Adrenal gland (tissue), 19 donors: ENCODE data around the gene CNTD1. TPM values are rescaled to one million over a fixed set of nuclear protein-coding genes. Genes with fewer than 3 reads are reported as not detected.

Experiments used
- DNase-seq, 7 donors: peaks; one replicate each; pipeline ENCODE4 v3.0.0-alpha.2; 2019 to 2020
- H3K27ac ChIP-seq, 5 donors: fragments of 200-600 bp; sonication (generic) in 4 of 5; 1 replicate in 3 of 5; 2 replicates in 2 of 5; pipeline versions ENCODE4 v1.5.1 to v1.8.0; 2016 to 2020; ENCODE audit warnings: mild to moderate bottlenecking in 1 of 5
- H3K27me3 ChIP-seq: fragments of 200-600 bp; 2 replicates; pipeline ENCODE4 v1.8.0; 2021
- H3K36me3 ChIP-seq, 2 donors: fragments of 200-600 bp; replicated peaks in 1 of 2; 1 replicate in 1 of 2; 2 replicates in 1 of 2; pipeline versions ENCODE4 v1.5.1 to v1.8.0; 2018 to 2022
- H3K4me1 ChIP-seq, 2 donors: fragments of 200-600 bp; replicated peaks in 1 of 2; 1 replicate in 1 of 2; 2 replicates in 1 of 2; pipeline versions ENCODE4 v1.5.1 to v1.8.0; 2018 to 2021
- H3K4me3 ChIP-seq, 4 donors: fragments of 200-600 bp; sonication (generic) in 3 of 4; one replicate each; pipeline ENCODE4 v1.5.1; 2016 to 2018
- H3K9me3 ChIP-seq, 3 donors: fragments of 200-600 bp; sonication (generic) in 1 of 3; replicated peaks in 1 of 3; 1 replicate in 2 of 3; 2 replicates in 1 of 3; pipeline versions ENCODE4 v1.5.1 to v1.8.0; 2016 to 2021
- POLR2A ChIP-seq, 2 donors: fragments of 450-650 bp; IDR thresholded peaks; one replicate each; pipeline ENCODE4 v1.6.1; 2017; ENCODE audit warnings: antibody characterized with exemption in 2 of 2, mild to moderate bottlenecking in 2 of 2, moderate library complexity in 1 of 2
- WGBS, 4 donors: extraction: QIAGEN DNeasy Blood & Tissue Kit in 2 of 4; methylation state at CpG; one replicate each; pipeline versions ENCODE4 v1.1.5 to v1.1.7; 2013 to 2017; 5-methylcytosine and 5-hydroxymethylcytosine counted together
- intact Hi-C, 2 donors: fragments of 100-400 bp; cut with DNase I; formaldehyde crosslinking; loops; one replicate each; pipeline versions ENCODE4 v1.14.1 to v1.15.0; 2022 to 2023
- long read RNA-seq, 10 donors: library from polyadenylated mRNA in 3 of 10; unstranded in 2 of 10; stranded (forward) in 1 of 10; transcript quantifications; one replicate each; pipeline ENCODE4 v2.0.0 and lab custom pipeline, GENCODE V29; 2021 to 2026
- polyA plus RNA-seq, 3 donors: library from polyadenylated mRNA; stranded (reverse); fragments of 200-250 nt in 2 of 3; fragments of 350-450 nt in 1 of 3; fragmentation: Illumina TruSeq in 1 of 3; extraction: RNeasy Lipid Tissue Mini Kit (QIAGEN cat#74804) in 1 of 3; gene quantifications; one replicate each; pipeline ENCODE4 v1.2.3, GENCODE V29; 2013 to 2014
- total RNA-seq, 9 donors: library from RNA; depleted of rRNA in 4 of 9; stranded (reverse); fragments of >200 nt in 4 of 9; fragments of 120-200 nt in 1 of 9; fragmentation: NEBNext Ultra II Directional in 1 of 9; extraction: Animal tissue kit (Norgen Biotek cat#: 25700) in 1 of 9; gene quantifications; one replicate each; pipeline versions ENCODE4 v1.1.0 to v1.2.4, GENCODE V29; 2013 to 2023
- TF ChIP-seq, protein P1 (sequence below), 6 experiments: fragments of 450-650 bp in 4 of 6; fragments of 200-600 bp in 2 of 6; sonication (generic) in 1 of 6; IDR thresholded peaks; 1 replicate in 5 of 6; 2 replicates in 1 of 6; pipeline versions ENCODE4 v1.5.1 to v1.8.0; 2016 to 2021; ENCODE audit warnings: antibody characterized with exemption in 6 of 6, mild to moderate bottlenecking in 2 of 6, moderate library complexity in 1 of 6
- donor health status: healthy with polysubstance abuse.
- donor health status: Bipolar disorder and iron deficiency.
- donor health status: DM: yes; HTN: yes; CAD: no.
- donor health status: DM: no; HTN: no; CAD: no.
- donor health status: DM: no; HTN: no; CAD: no.
- donor health status: DM: yes; HTN: yes; CAD: no.

The CNTD1 gene, protein sequence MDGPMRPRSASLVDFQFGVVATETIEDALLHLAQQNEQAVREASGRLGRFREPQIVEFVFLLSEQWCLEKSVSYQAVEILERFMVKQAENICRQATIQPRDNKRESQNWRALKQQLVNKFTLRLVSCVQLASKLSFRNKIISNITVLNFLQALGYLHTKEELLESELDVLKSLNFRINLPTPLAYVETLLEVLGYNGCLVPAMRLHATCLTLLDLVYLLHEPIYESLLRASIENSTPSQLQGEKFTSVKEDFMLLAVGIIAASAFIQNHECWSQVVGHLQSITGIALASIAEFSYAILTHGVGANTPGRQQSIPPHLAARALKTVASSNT
- 1 to 10 TPM in 2 of 9 donors, under 1 TPM in 2, not detected in 5; 0.28 to 8.2 (median 0.96) TPM for total RNA-seq
- polyA plus RNA-seq = under 1 TPM; 0.24 to 0.32 (median 0.27) TPM
- long read RNA-seq, donor 1, partial matches to known transcripts = 28 of 60 reads
- long read RNA-seq, donor 1, other reads (novel, unspliced or antisense) = 32 of 60 reads
- long read RNA-seq, donor 2 = 0 reads
- long read RNA-seq, donor 3 = 0 reads
- long read RNA-seq, donor 4 = 0 reads
- long read RNA-seq, donor 5 = 0 reads
- long read RNA-seq, donor 6 = 0 reads
- long read RNA-seq, donor 7 = 0 reads
- long read RNA-seq, donor 8, partial matches to known transcripts = 127 of 173 reads
- long read RNA-seq, donor 8, other reads (novel, unspliced or antisense) = 46 of 173 reads
- long read RNA-seq, donor 9 = 0 reads
- long read RNA-seq, donor 10 = 0 reads

DNA sequence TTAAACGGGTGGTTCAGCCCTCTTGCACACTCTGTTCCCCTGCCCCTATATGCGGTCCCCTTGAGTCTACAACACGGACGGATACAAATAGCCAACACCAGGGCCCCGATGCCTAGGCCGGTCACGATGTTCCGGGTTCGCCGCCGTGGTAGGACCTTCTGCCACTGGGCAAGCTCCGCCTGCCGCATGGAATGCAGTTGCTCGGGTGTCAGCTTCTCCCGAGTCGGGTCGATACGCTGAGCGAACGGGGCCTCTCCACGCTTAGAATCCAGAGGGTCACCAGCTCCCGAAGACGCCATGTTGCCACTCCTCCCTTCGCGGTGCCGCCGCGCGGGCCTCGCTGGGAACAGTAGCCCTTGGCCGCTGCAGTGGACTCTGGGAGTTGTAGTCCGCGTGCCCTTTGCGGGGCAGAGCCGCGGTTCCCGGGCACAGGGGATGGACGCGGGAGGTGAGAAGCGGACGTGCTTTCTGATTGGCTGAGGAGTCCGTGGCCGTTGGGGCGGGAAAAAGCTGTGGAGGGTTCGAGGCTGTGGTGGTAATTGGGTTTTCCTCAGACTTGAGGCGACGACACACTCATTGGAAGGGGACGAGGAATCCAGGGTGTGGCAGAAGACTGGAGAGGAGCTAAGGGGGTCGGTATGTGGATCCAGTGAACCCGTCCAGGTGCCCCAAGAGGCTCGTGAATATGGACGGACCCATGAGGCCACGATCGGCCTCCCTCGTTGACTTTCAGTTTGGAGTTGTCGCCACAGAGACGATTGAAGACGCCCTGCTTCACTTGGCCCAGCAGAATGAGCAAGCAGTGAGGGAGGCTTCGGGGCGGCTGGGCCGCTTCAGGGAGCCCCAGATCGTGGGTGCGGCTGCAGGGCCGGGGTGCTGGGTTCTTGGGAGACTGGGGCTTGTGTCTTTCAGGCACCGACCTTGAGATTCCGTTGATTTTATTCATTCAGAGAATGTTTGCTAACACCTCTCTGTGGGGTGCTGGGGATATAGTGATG lies at the start of gene CNTD1, which contains the start of gene COA3:
TSS of gene CNTD1 (plus strand) at position 479 of the 998 bp plus-strand sequence. CDS start at position 686, 207 bp downstream.
TSS of gene COA3 (minus strand) at position 322 of the 998 bp plus-strand sequence. CDS start at position 299, 23 bp downstream.
- Histone ChIP-seq H3K4me3 (peak within 1 kb of the TSS; percentile 64 to 84 (median 70)), H3K27ac (peak within 1 kb of the TSS in 2 of 5 donors; percentile 25 to 77), H3K36me3 (no peaks in the 10 kb centered on the region), H3K9me3 (no peaks in the 10 kb centered on the region), H3K4me1 (peaks cover 12 to 14% of the 10 kb centered on the region in 2 donors), H3K27me3 (no peaks in the 10 kb centered on the region)
- WGBS, 4 donors = 25 to 41% (median 30%) methylated on average over 35 to 66 of the region's 66 CpGs
- peak; percentile 79 to 91 (median 84) for DNase-seq
- TF ChIP-seq, protein P1, sequence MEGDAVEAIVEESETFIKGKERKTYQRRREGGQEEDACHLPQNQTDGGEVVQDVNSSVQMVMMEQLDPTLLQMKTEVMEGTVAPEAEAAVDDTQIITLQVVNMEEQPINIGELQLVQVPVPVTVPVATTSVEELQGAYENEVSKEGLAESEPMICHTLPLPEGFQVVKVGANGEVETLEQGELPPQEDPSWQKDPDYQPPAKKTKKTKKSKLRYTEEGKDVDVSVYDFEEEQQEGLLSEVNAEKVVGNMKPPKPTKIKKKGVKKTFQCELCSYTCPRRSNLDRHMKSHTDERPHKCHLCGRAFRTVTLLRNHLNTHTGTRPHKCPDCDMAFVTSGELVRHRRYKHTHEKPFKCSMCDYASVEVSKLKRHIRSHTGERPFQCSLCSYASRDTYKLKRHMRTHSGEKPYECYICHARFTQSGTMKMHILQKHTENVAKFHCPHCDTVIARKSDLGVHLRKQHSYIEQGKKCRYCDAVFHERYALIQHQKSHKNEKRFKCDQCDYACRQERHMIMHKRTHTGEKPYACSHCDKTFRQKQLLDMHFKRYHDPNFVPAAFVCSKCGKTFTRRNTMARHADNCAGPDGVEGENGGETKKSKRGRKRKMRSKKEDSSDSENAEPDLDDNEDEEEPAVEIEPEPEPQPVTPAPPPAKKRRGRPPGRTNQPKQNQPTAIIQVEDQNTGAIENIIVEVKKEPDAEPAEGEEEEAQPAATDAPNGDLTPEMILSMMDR (IDR thresholded peaks at IDR 0.05) = peak in 1 of 6 experiments; percentile 16
- TF ChIP-seq POLR2A (IDR thresholded peaks at IDR 0.05) = no peak
- intact Hi-C loops = no loop called here

DNA sequence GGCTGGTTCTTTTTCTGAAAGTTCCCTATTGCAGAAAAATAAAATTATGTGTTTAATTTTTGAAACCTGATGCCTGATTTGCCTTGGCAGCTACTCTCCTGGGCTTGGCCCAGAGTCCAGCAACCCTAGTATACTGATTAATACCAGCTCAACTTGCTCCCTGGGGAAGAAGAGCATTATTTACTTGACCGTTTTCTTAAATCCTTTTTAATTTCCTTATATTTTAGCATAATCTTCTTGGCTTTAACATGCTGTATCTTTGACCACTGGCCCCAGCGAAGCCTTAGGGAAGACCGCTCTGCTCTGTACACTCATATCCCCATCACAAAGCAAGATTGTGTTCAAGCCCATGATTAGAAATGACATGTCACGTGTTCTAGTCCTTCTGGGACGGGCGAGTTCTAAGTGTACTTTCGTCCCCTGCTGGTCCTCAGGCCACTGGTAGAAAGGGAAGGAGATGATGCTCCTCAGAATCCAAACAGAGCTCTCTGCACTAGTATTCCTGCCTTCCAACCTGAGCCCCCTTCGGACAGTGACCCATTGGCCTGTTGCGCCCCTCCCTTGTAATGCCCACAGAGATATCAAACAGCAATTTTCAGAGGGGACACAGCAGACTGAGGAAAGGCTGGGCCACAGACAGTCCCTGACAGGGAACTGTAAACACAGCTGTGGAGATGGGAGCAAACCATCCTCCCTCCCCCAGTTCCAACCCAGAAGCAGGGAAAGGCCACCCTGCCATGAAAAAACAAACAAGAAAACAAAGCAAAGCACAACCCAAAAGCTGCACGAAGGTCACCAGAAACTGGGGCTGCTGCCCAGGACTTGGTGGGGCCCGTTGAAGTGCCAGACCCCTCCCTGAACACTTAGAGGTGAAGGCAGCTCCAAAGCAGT lies 49.5 kb upstream of the CNTD1 start:
- DNase-seq = no peak
- TF ChIP-seq, protein P1 (IDR thresholded peaks at IDR 0.05) = no peak
- TF ChIP-seq POLR2A (IDR thresholded peaks at IDR 0.05) = no peak
- Histone ChIP-seq H3K27me3 (no peaks in the 10 kb centered on the region), H3K27ac (peak overlapping the region in 2 of 5 donors; percentile 34 to 59), H3K4me3 (no peak overlapping the region), H3K9me3 (no peaks in the 10 kb centered on the region), H3K36me3 (no peaks in the 10 kb centered on the region), H3K4me1 (peaks cover 6 to 20% of the 10 kb centered on the region in 2 donors)
- intact Hi-C loops = no loop called here
- WGBS, 4 donors = 56 to 67% (median 61%) methylated on average over 11 of the region's 11 CpGs

DNA sequence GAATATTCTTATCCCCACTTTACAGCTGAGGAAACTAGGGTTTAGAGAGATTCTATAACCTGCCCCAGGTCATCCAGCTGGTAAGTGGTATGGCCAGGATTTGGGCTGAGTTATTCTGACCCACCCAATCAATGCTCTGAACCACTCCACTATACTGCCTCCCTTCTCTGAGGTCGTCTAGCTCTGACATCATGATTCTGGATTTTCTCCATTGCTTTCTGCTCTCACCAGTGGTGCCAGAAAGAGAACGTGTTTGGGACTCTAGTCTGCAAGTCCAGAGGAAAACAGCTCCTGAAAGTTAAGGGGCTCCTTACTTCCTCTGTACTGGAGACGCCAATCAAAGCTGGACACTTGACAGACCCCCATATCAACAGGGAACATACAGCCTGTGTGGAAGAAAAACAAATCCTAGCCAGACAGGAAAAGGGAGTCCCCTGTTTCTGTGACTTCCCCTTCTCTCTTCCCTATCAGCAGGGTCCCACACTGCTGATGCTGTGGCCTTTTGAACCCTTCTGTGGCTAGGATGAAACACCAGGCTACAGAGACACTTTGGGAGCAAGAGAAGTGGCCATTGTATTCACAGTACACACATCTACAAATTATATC lies 47.8 kb upstream of the CNTD1 start:
- peak overlapping the region in 1 of 5 donors; percentile 40 for H3K27ac ChIP-seq

More for the DNA sequence above, 47.8 kb upstream of the CNTD1 start:
- Histone ChIP-seq H3K27me3 (no peaks in the 10 kb centered on the region), H3K4me3 (no peak overlapping the region), H3K9me3 (no peaks in the 10 kb centered on the region), H3K36me3 (no peaks in the 10 kb centered on the region), H3K4me1 (peaks cover 0 to 13% of the 10 kb centered on the region in 2 donors)
- WGBS, 4 donors = 14 to 30% (median 23%) methylated on average over 2 to 3 of the region's 3 CpGs
- DNase-seq = no peak
- intact Hi-C loops = no loop called here
- TF ChIP-seq POLR2A (IDR thresholded peaks at IDR 0.05) = no peak
- TF ChIP-seq, protein P1 (IDR thresholded peaks at IDR 0.05) = no peak
